ENCODE data around the gene RIN1.

Gene RIN1

GRCh38 chr11:66310324-66310723, 25.9 kb downstream of the RIN1 start:
- no peak overlapping the region for H3K4me3 ChIP-seq (ENCODE audit: low read depth, low read length)
- DNase-seq (ENCODE audit: low read depth) = no peak
- no peak for TF ChIP-seq CTCF (IDR thresholded peaks at IDR 0.05; ENCODE audit: insufficient read depth, low read depth, low read length, missing control alignments)

- no peak for TF ChIP-seq CTCF (IDR thresholded peaks at IDR 0.05; ENCODE audit: insufficient read depth, low read depth, low read length, missing control alignments)
- DNase-seq (ENCODE audit: low read depth) = no peak
- no peak overlapping the region for H3K4me3 ChIP-seq (ENCODE audit: low read depth, low read length)
These were observed 26.8 kb downstream of the RIN1 start for GRCh38 chr11:66309475-66309874.

GRCh38 chr11:66302656-66303055, 33.6 kb downstream of the RIN1 start:
- DNase-seq (ENCODE audit: low read depth) = no peak
- H3K4me3 ChIP-seq (ENCODE audit: low read depth, low read length) = no peak overlapping the region
- no peak for TF ChIP-seq CTCF (IDR thresholded peaks at IDR 0.05; ENCODE audit: insufficient read depth, low read depth, low read length, missing control alignments)

- no peak overlapping the region for H3K4me3 ChIP-seq (ENCODE audit: low read depth, low read length)
- TF ChIP-seq CTCF (IDR thresholded peaks at IDR 0.05; ENCODE audit: insufficient read depth, low read depth, low read length, missing control alignments) = no peak
- DNase-seq (ENCODE audit: low read depth) = no peak
These were observed 37.0 kb downstream of the RIN1 start for GRCh38 chr11:66299186-66299585.

- H3K4me3 ChIP-seq (ENCODE audit: low read depth, low read length) = no peak overlapping the region
- TF ChIP-seq CTCF (IDR thresholded peaks at IDR 0.05; ENCODE audit: insufficient read depth, low read depth, low read length, missing control alignments) = no peak
- DNase-seq (ENCODE audit: low read depth) = no peak
These were observed 38.6 kb downstream of the RIN1 start for GRCh38 chr11:66297610-66298009.

GRCh38 chr11:66294626-66295620, 41.3 kb downstream of the RIN1 start:
- no peak overlapping the region for H3K4me3 ChIP-seq (ENCODE audit: low read depth, low read length)
- no peak for DNase-seq (ENCODE audit: low read depth)
- no peak for TF ChIP-seq CTCF (IDR thresholded peaks at IDR 0.05; ENCODE audit: insufficient read depth, low read depth, low read length, missing control alignments)
